Ectodermal cell (in vitro differentiated cells): ENCODE data around the gene ZNF362.

Source experiments
- H3K27ac ChIP-seq: 2 replicates; pipeline ENCODE4 v1.7.0; 2013; ENCODE audit warnings: mild to moderate bottlenecking, low read depth, low read length; ENCODE audit not compliant: insufficient read depth, poor library complexity, severe bottlenecking
- H3K27me3 ChIP-seq: 2 replicates; pipeline ENCODE4 v1.7.0; 2013; ENCODE audit warnings: mild to moderate bottlenecking, low read length; ENCODE audit not compliant: insufficient read depth, control insufficient read depth, poor library complexity, severe bottlenecking
- H3K36me3 ChIP-seq: one replicate; pipeline ENCODE4 v1.7.0; 2013; ENCODE audit warnings: low read length; ENCODE audit not compliant: control insufficient read depth, insufficient read depth
- H3K4me1 ChIP-seq: one replicate; pipeline ENCODE4 v1.7.0; 2013; ENCODE audit warnings: low read length; ENCODE audit not compliant: control insufficient read depth, insufficient read depth
- H3K4me3 ChIP-seq: 2 replicates; pipeline ENCODE4 v1.7.0; 2013; ENCODE audit warnings: low read depth, low read length, control low read depth; ENCODE audit not compliant: insufficient read depth
- H3K9me3 ChIP-seq: 2 replicates; pipeline ENCODE4 v1.7.0; 2013; ENCODE audit warnings: mild to moderate bottlenecking, low read length, moderate library complexity; ENCODE audit not compliant: control insufficient read depth
- WGBS, 2 experiments: methylation state at CpG; one replicate each; pipeline ENCODE4 v1.1.7; 2013; ENCODE audit warnings: missing lambda C conversion rate in 2 of 2; 5-methylcytosine and 5-hydroxymethylcytosine counted together

The ZNF362 gene

GRCh38 chr1:33316601-33317000 is 60.3 kb downstream of the ZNF362 start:
- H3K27me3 ChIP-seq = no peaks in the 10 kb centered on the region
- 88 to 91% methylated on average over 2 of the region's 2 CpGs for WGBS, 2 experiments
- H3K4me1 ChIP-seq = peaks cover 6% of the 10 kb centered on the region

GRCh38 chr1:33317354-33317753 is 61.1 kb downstream of the ZNF362 start:
- H3K27me3 ChIP-seq = no peaks in the 10 kb centered on the region
- H3K36me3 ChIP-seq = no peaks in the 10 kb centered on the region
- no peak overlapping the region for H3K4me3 ChIP-seq
- H3K4me1 ChIP-seq = peaks cover 6% of the 10 kb centered on the region
- no peaks in the 10 kb centered on the region for H3K9me3 ChIP-seq
- WGBS, 2 experiments = 81 to 100% methylated on average over 1 of the region's 1 CpG
- H3K27ac ChIP-seq = no peak overlapping the region

More at GRCh38 chr1:33316601-33317000, 60.3 kb downstream of the ZNF362 start:
- no peaks in the 10 kb centered on the region for H3K9me3 ChIP-seq
- H3K36me3 ChIP-seq = no peaks in the 10 kb centered on the region
- H3K27ac ChIP-seq = no peak overlapping the region
- no peak overlapping the region for H3K4me3 ChIP-seq

GRCh38 chr1:33317946-33318345 is 61.7 kb downstream of the ZNF362 start:
- Histone ChIP-seq H3K27me3 (no peaks in the 10 kb centered on the region), H3K4me3 (no peak overlapping the region), H3K9me3 (no peaks in the 10 kb centered on the region), H3K4me1 (peaks cover 6% of the 10 kb centered on the region), H3K27ac (no peak overlapping the region), H3K36me3 (peaks cover 5% of the 10 kb centered on the region)
- WGBS, 2 experiments = 66 to 67% methylated on average over 5 of the region's 6 CpGs

- Histone ChIP-seq H3K9me3 (no peaks in the 10 kb centered on the region), H3K27ac (no peak overlapping the region), H3K4me1 (peaks cover 6% of the 10 kb centered on the region), H3K27me3 (no peaks in the 10 kb centered on the region), H3K36me3 (peaks cover 14% of the 10 kb centered on the region), H3K4me3 (no peak overlapping the region)
- 84 to 86% methylated on average over 9 of the region's 9 CpGs for WGBS, 2 experiments
Observed at GRCh38 chr1:33319186-33319948, 63.1 kb downstream of the ZNF362 start.

GRCh38 chr1:33319949-33320618 is 63.8 kb downstream of the ZNF362 start:
- Histone ChIP-seq H3K27ac (no peak overlapping the region), H3K4me3 (no peak overlapping the region), H3K36me3 (peaks cover 21% of the 10 kb centered on the region), H3K4me1 (peaks cover 6% of the 10 kb centered on the region), H3K9me3 (no peaks in the 10 kb centered on the region), H3K27me3 (no peaks in the 10 kb centered on the region)
- 88 to 89% methylated on average over 12 of the region's 12 CpGs for WGBS, 2 experiments

- H3K36me3 ChIP-seq = peaks cover 26% of the 10 kb centered on the region
- H3K27me3 ChIP-seq = no peaks in the 10 kb centered on the region
- no peak within 1 kb of the TSS for H3K4me3 ChIP-seq
- no peaks in the 10 kb centered on the region for H3K9me3 ChIP-seq
- peaks cover 6% of the 10 kb centered on the region for H3K4me1 ChIP-seq
- WGBS, 2 experiments = 92 to 93% methylated on average over 8 of the region's 8 CpGs
- H3K27ac ChIP-seq = no peak within 1 kb of the TSS
Observed at GRCh38 chr1:33320619-33321165, 64.4 kb downstream of the ZNF362 start, which contains the start of gene A3GALT2. TSS of gene A3GALT2 (minus strand) at chr1:33321098. CDS start at chr1:33321098, 0 bp downstream.

GRCh38 chr1:33321178-33321577 is 64.9 kb downstream of the ZNF362 start:
- Histone ChIP-seq H3K27me3 (no peaks in the 10 kb centered on the region), H3K4me1 (peaks cover 6% of the 10 kb centered on the region)

GRCh38 chr1:33322109-33322508 is 65.8 kb downstream of the ZNF362 start:
- Histone ChIP-seq H3K27ac (no peak overlapping the region), H3K36me3 (peaks cover 34% of the 10 kb centered on the region)

More at GRCh38 chr1:33321178-33321577, 64.9 kb downstream of the ZNF362 start:
- H3K27ac ChIP-seq = no peak overlapping the region
- H3K9me3 ChIP-seq = no peaks in the 10 kb centered on the region
- H3K4me3 ChIP-seq = no peak overlapping the region
- WGBS, 2 experiments = 91 to 95% methylated on average over 5 of the region's 5 CpGs
- H3K36me3 ChIP-seq = peaks cover 31% of the 10 kb centered on the region

GRCh38 chr1:33322870-33323585 is 66.7 kb downstream of the ZNF362 start:
- WGBS, 2 experiments = 93 to 97% methylated on average over 10 of the region's 10 CpGs
- no peak overlapping the region for H3K27ac ChIP-seq
- H3K9me3 ChIP-seq = no peaks in the 10 kb centered on the region
- H3K4me1 ChIP-seq = peaks cover 6% of the 10 kb centered on the region
- no peak overlapping the region for H3K4me3 ChIP-seq
- H3K27me3 ChIP-seq = no peaks in the 10 kb centered on the region
- H3K36me3 ChIP-seq = peaks cover 41% of the 10 kb centered on the region

More at GRCh38 chr1:33322109-33322508, 65.8 kb downstream of the ZNF362 start:
- 90 to 91% methylated on average over 6 of the region's 6 CpGs for whole genome bisulfite sequencing, 2 experiments
- no peak overlapping the region for H3K4me3 ChIP-seq
- no peaks in the 10 kb centered on the region for H3K9me3 ChIP-seq
- H3K27me3 ChIP-seq = no peaks in the 10 kb centered on the region
- peaks cover 6% of the 10 kb centered on the region for H3K4me1 ChIP-seq
